HG03571 (cell line): ENCODE data around the gene MAGI2.
"Not testable (repeated sequence)": the region's sequence is repeated elsewhere in the genome, so short reads cannot be mapped to it uniquely, and the experiment has no call there.

Experiments
- ATAC-seq: cut with Tn5 transposase; IDR thresholded peaks from one replicate; pipeline ENCODE4 v1.9.1; 2021; ENCODE audit not compliant: unreplicated experiment

MAGI2 gene

GRCh38 chr7:79452032-79452494 is 1.4 kb downstream of the MAGI2 start:
- no peak for ATAC-seq

GRCh38 chr7:79451580-79451979 is 1.9 kb downstream of the MAGI2 start:
- ATAC-seq = no peak

GRCh38 chr7:79442766-79443165 is 10.7 kb downstream of the MAGI2 start:
- not testable (repeated sequence) for ATAC-seq

GRCh38 chr7:79436378-79436777 is 17.1 kb downstream of the MAGI2 start:
- ATAC-seq = no peak

- ATAC-seq = no peak
Observed at GRCh38 chr7:79434867-79435266, 18.6 kb downstream of the MAGI2 start.

- ATAC-seq = no peak
Observed at GRCh38 chr7:79434098-79434497, 19.4 kb downstream of the MAGI2 start.

GRCh38 chr7:79430391-79430790 is 23.1 kb downstream of the MAGI2 start:
- no peak for ATAC-seq

- no peak for ATAC-seq
Observed at GRCh38 chr7:79425665-79426064, 27.8 kb downstream of the MAGI2 start.

- ATAC-seq = no peak
Observed at GRCh38 chr7:79421751-79422150, 31.7 kb downstream of the MAGI2 start.

- ATAC-seq = no peak
Observed at GRCh38 chr7:79420464-79420863, 33.0 kb downstream of the MAGI2 start.

GRCh38 chr7:79414910-79415309 is 38.6 kb downstream of the MAGI2 start:
- no peak for ATAC-seq

GRCh38 chr7:79412915-79413314 is 40.6 kb downstream of the MAGI2 start:
- ATAC-seq = no peak

GRCh38 chr7:79412438-79412837 is 41.0 kb downstream of the MAGI2 start:
- ATAC-seq = no peak

GRCh38 chr7:79410345-79410744 is 43.1 kb downstream of the MAGI2 start:
- no peak for ATAC-seq

GRCh38 chr7:79407351-79407750 is 46.1 kb downstream of the MAGI2 start:
- no peak for ATAC-seq

GRCh38 chr7:79406371-79406770 is 47.1 kb downstream of the MAGI2 start:
- no peak for ATAC-seq

GRCh38 chr7:79405368-79405767 is 48.1 kb downstream of the MAGI2 start:
- no peak for ATAC-seq

GRCh38 chr7:79403879-79404278 is 49.6 kb downstream of the MAGI2 start:
- ATAC-seq = no peak

GRCh38 chr7:79403451-79403850 is 50.0 kb downstream of the MAGI2 start:
- no peak for ATAC-seq

- no peak for ATAC-seq
Observed at GRCh38 chr7:79401254-79401653, 52.2 kb downstream of the MAGI2 start.

GRCh38 chr7:79400222-79400621 is 53.2 kb downstream of the MAGI2 start:
- no peak for ATAC-seq

GRCh38 chr7:79398138-79398749 is 55.2 kb downstream of the MAGI2 start:
- ATAC-seq = no peak

- ATAC-seq = no peak
Observed at GRCh38 chr7:79386688-79387422, 66.6 kb downstream of the MAGI2 start.
